GM18870 (cell line): Measurements from ENCODE around the gene ECHDC3.

Experiments used
- ATAC-seq: cut with Tn5 transposase; IDR thresholded peaks from one replicate; pipeline ENCODE4 v1.9.1; 2021; ENCODE audit warnings: moderate library complexity; ENCODE audit not compliant: unreplicated experiment

Gene ECHDC3

DNA sequence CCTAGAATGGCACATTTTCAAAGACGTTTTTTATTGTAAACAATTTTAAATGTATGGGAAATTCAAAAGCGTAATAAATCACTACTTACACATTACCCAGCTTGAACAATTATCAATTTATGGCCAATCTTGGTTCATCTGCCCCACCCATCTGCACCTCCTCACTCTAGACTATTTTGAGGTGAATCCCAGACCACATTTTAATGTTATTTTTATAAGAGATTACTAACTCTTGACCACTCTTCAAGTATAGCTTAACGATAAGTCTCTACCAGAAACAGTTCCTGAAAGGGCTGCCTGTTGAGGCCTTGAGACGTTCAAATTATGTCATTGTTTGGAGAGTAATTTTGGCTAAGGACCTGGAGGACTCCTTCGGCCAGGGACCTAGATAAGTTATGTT lies 33.2 kb downstream of the ECHDC3 start:
- no peak for ATAC-seq

GRCh38 chr10:11776080-11776479 lies 33.9 kb downstream of the ECHDC3 start:
- ATAC-seq, result no peak

- no peak for ATAC-seq
These were observed 38.9 kb downstream of the ECHDC3 start for GRCh38 chr10:11781114-11781513.

DNA sequence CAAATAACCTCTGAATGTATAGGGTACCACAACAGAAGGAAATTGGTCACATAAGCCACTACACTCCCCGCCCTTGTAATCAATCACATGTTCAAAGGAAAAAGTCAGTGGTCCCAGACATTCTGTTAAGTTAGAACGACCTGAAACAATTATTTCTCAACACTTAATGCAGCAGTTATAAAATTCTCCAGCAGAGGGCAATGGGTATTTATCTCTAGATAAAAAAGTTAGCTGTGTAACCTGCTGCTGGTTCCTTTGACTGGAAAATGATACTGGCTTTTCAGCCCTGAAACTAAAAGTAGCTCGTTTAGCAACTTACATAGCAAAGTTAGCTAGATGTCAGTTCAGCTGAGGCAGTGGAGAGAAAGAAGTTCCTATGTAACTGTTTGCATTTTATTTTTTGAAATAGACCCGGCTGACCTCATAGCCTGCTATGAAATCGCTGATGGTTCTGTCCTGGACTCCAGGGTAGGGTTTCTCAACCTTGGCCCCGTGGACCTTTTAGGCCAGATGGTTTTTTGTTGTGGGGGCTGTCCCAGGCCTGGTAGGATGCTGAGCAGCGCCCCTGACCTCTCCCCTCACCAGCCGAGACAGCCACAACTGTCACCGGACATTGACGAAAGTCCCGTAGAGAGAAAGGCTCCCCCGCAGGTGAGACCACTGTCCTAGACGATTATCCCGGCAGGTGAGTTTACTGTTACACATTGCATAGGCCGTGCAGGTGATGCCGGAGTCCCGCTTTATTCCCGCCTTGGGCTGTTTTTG lies 40.8 kb downstream of the ECHDC3 start:
- ATAC-seq, result peak; percentile 73

- no peak for ATAC-seq
These were observed 41.3 kb downstream of the ECHDC3 start for GRCh38 chr10:11783558-11783865.

- no peak for ATAC-seq
These were observed 45.2 kb downstream of the ECHDC3 start for GRCh38 chr10:11787374-11787773.

GRCh38 chr10:11787846-11788245 lies 45.7 kb downstream of the ECHDC3 start:
- no peak for ATAC-seq

DNA sequence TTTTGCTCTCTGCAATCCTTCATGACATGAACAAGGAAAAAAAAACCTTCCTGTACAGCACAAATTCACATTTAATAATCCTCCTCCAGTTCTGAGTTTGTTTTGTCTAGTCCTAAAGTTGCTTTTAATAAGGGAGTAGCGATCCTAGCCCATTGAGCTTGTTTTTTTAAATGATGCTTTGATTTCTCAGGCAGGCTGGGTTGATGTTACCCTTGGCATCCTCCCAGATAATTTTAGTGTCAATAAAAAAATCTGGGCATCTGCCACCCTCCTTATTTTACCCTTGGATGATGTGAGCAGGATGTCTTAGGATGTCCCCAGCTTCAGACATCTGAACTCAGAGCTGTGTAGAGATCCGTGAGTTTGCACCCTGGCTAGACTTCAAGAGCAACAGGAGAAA lies 47.1 kb downstream of the ECHDC3 start:
- ATAC-seq, result no peak

GRCh38 chr10:11789956-11790355 lies 47.8 kb downstream of the ECHDC3 start:
- no peak for ATAC-seq

- ATAC-seq, result no peak
These were observed 51.7 kb downstream of the ECHDC3 start for GRCh38 chr10:11793762-11794479.

DNA sequence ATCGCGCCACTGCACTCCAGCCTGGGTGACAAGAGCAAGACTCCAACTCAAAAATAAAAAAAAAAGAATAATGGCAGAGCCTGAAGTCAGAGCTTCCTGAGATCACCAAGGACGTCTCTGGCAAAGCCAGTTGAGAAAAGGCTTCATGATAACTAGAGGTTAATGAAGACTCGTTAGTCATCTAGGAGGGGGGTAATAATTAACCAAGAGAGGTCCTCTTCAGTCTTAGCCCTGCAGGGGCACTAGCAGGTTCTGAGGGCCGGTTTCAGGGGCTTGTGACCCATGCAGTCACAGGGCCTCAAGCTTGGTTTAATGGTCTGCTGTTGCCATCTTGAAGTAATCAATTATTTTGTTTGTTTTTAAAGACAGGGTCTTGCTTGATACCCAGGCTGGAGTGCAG lies 52.4 kb downstream of the ECHDC3 start:
- no peak for ATAC-seq

DNA sequence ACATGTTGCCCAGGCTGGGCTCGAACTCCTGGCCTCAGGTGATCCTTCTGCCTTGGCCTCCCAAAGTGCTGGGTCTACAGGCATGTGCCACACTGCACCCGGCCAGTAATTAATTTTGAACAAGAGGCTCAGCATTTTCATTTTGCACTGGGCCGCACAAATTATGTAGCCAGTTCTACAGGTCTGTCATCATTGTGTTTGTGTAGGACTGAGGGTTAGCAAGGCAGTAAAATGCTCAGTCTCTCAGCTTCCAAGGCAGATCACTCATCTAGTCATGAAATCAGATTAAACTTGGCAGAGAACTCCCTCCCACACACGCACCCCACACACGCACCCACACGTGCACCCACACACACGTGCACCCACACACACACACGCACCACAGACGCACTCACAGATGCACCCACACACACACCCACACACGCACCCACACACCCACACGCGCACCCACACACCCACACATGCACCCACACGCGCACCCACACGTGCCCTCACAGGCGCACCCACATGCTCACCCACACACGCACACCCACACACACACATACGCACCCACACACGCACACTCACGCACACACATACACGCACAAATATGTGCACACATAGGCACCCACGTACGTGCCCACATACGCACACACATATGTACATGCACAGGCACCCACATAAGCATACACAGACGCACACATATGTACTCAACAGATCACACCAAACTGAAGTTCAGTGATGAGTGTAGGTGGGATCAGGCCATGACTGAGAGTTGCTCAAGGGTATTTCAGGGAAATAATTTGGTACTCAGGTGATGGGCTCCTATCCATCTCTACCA lies 53.1 kb downstream of the ECHDC3 start:
- ATAC-seq, result no peak

DNA sequence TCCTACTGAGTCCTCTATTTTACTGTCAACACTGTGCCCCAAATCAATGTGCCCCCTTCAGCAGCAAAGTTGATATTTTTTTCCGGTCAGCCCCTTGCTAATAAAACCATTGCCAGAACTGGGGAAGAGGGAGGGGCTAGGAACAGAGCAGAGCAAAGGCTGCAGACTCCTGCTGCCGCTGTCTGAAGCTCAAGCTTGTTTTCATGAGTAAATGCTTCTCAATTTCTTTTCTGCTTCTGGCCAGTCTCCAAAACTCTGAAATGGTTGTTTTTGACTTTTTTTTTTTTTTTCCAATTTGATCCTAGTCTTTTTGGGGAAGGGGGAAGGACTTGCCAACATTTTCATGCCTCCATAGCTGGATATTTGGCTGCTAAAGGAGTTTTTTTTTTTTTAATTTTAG lies 54.3 kb downstream of the ECHDC3 start:
- no peak for ATAC-seq

DNA sequence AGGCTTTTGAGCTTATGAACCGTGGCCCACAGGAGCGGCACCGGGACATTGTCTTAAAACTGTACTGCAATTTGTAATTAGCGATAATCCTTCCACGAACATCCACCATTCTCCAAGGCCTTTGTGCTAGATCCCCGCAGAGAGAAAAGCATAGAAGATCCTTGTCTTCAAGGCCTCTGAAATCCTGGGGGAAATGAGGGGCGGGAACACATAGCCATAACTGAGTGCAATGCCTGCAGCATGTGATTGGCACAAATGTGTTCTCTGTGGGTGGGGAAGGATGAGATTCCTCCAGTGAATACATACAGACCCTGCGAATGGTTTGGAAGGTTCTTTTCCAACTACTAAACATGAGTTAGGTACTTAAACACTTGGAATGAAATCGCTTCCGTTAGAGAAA lies 55.1 kb downstream of the ECHDC3 start:
- no peak for ATAC-seq

GRCh38 chr10:11797847-11798633 lies 55.9 kb downstream of the ECHDC3 start:
- ATAC-seq, result no peak

DNA sequence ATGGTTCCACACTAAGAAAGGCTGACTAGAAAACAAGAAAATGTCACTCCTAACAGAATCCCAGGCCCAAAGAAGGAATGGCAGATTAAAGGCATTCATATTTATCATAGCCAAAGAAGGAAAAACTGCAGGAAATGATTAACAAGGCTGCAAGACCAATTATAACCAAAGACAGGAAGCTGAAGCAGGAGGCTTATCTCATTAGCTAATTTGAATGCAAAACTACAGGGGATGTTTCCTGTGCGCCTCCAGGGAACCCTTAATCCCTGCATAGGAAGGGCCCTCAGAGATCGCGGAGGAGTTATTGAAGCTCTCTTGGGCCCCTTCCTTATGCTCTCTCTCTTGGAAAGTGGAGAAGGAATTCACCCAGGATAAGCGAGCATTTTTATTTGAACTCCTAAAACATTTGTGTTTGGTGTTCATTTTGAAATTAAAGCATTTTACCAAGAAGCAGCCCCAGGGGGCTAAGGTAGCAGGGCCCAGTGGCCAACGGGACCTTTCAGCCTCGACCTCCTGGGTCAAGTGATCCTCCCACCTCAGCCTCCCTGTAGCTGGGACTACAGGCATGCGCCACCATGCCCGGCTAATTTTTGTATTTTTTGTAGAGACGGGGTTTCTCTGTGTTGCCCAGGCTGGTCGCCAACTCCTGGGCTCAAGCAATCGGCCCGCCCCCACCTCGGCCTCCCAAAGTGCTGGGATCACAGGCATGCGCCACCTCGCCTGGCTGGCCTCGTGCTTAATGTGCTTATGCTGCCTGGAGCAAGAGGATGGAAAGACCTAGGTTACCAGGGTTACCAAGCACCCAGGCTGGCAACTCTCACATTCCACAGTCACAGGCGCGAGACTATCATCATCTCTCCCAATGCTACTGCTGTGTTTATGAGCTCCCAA lies 56.9 kb downstream of the ECHDC3 start:
- no peak for ATAC-seq

GRCh38 chr10:11799736-11800080 lies 57.5 kb downstream of the ECHDC3 start:
- no peak for ATAC-seq

DNA sequence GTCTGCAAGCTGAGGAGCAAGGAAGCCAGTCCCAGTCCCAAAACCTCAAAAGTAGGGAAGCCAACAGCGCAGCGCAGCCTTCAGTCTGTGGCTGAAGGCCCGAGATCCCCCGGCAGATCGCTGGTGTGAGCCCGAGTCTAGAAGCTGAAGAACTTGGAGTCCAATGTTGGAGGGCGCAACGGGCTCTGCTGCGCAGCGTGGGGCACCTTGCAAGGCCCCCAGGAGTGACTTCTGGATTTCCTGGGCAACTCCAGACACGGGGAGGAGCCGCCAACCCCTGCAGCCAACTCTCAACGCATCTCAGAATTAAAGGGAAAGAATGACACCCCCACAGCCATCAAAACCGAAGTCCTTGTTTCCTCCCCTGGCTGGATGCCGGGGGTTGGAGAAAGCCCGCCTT lies 62.2 kb downstream of the ECHDC3 start:
- no peak for ATAC-seq

DNA sequence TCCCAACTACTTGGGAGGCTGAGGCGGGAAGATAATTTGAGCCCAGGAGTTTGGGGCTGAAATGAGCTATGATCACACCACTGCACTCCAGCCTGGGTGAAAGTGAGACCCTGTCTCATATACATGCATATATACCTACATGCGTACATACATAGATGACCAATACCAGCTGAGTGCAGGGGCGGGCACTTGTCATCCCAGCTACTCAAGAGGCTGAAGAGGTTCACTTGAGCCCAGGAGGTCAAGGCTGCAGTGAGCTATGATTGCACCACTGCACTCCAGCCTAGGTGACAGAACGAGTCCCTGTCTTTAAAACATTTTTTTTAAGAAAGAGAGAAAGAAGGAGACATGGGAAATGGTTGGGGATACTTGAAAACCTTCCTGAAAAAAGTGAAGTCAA lies 63.6 kb downstream of the ECHDC3 start:
- ATAC-seq, result no peak

GRCh38 chr10:11806706-11807105 lies 64.5 kb downstream of the ECHDC3 start:
- ATAC-seq, result no peak
